ENCODE results near the gene CXCR1.
"Not testable (repeated sequence)": the region's sequence is repeated elsewhere in the genome, so short reads cannot be mapped to it uniquely, and the experiment has no call there.

The CXCR1 gene

DNA sequence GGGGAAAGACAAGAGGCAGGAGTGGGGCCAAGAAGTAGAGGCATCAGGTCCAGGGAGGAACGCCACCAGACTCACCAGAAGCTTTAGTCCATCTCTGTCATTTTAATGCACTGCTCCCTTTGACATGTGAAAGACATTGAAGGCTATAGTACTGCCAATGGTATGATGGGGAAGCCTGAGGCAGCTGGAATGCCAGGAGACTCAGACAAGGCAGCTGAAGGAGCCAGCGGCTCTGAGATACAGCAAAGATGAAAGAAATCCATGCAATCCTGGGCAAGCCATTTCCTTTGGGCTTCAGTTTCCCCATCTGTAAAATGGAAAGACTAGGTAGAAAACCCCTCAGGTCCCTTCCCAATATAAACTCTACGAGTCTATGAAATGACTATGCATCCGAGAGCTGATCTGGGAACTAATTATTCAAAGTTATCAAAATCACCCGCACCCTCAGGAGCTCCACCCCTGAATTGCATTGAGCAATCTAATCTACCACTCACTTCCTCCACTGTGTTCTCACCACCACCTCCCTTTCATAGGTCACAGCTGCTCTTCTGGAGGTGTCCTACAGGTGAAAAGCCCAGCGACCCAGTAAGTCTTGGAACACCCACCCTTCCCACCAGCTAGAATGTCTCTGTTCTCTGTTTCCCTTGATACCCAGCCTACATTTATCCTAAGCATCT is 37.8 kb downstream of the CXCR1 start:
- no peak for DNase-seq
- no peaks in the 10 kb centered on the region for H3K27me3 ChIP-seq (ENCODE audit: insufficient read depth, low read depth, severe bottlenecking)

GRCh38 chr2:218127929-218128455 is 38.8 kb downstream of the CXCR1 start:
- no peak for DNase-seq
- Histone ChIP-seq H3K4me3 (ENCODE audit: low read depth, low read length) (no peak overlapping the region), H3K36me3 (no peaks in the 10 kb centered on the region), H3K27me3 (ENCODE audit: insufficient read depth, low read depth, severe bottlenecking) (no peaks in the 10 kb centered on the region), H3K9me3 (ENCODE audit: severe bottlenecking) (no peaks in the 10 kb centered on the region), H3K27ac (no peak overlapping the region)
- TF ChIP-seq, protein P1, sequence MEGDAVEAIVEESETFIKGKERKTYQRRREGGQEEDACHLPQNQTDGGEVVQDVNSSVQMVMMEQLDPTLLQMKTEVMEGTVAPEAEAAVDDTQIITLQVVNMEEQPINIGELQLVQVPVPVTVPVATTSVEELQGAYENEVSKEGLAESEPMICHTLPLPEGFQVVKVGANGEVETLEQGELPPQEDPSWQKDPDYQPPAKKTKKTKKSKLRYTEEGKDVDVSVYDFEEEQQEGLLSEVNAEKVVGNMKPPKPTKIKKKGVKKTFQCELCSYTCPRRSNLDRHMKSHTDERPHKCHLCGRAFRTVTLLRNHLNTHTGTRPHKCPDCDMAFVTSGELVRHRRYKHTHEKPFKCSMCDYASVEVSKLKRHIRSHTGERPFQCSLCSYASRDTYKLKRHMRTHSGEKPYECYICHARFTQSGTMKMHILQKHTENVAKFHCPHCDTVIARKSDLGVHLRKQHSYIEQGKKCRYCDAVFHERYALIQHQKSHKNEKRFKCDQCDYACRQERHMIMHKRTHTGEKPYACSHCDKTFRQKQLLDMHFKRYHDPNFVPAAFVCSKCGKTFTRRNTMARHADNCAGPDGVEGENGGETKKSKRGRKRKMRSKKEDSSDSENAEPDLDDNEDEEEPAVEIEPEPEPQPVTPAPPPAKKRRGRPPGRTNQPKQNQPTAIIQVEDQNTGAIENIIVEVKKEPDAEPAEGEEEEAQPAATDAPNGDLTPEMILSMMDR (IDR thresholded peaks at IDR 0.05; ENCODE audit: low read depth, low read length) = no peak

More for the DNA sequence above, 37.8 kb downstream of the CXCR1 start:
- no peak overlapping the region for H3K4me3 ChIP-seq (ENCODE audit: low read depth, low read length)
- TF ChIP-seq, protein P1 (IDR thresholded peaks at IDR 0.05; ENCODE audit: low read depth, low read length) = no peak
- H3K36me3 ChIP-seq = no peaks in the 10 kb centered on the region
- no peak overlapping the region for H3K27ac ChIP-seq
- no peaks in the 10 kb centered on the region for H3K9me3 ChIP-seq (ENCODE audit: severe bottlenecking)

DNA sequence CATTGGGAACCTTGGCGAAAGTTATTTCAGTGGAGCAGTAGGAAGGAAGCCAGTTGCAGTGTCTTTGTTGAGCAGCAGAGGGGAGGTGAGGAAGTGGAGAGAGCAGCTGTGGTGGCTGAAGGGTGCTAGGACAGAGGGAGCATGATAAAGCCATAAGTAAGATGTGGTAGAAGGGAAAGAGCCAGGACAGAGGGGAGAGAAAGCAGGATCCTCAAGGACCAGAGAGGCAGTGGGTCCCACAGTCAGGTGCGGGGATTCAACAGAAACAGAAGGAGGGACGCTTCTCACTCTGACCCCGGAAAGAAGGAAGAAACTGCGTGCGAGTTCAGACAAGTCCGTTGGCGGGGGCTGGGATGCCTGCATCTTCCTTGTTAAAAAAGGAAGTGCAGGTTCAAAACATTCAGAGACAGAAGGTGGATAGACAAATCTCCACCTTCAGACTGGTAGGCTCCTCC is 41.1 kb downstream of the CXCR1 start, which contains the start of gene CXCR2:
TSS of gene CXCR2 (plus strand) at position 403 of the 455 bp plus-strand sequence. CDS start 8,774 bp downstream, outside the sequence.
- no peak for DNase-seq

DNA sequence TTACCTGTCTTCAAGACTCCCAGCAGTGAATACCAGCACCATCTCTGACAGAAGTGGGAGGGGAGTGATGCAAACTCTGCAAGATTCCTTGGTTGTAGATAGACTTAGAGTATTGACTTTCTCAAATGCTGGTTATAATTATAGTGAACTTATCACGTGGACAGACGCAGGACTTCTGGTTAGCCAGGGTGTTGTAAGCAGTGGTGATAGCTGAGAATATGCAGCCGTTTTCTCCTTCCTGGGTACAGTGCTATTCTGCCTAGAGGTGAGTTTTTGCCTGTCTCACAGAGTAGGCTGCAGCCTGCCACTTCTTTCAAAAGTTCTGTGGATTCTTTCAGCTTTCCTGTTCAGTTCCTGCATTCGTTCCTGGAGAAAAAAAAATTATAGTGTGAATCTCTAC is 41.7 kb downstream of the CXCR1 start:
- TF ChIP-seq, protein P1 (IDR thresholded peaks at IDR 0.05; ENCODE audit: low read depth, low read length) = no peak
- no peaks in the 10 kb centered on the region for H3K27me3 ChIP-seq (ENCODE audit: insufficient read depth, low read depth, severe bottlenecking)
- no peaks in the 10 kb centered on the region for H3K36me3 ChIP-seq
- no peak for DNase-seq
- no peak overlapping the region for H3K27ac ChIP-seq
- no peaks in the 10 kb centered on the region for H3K9me3 ChIP-seq (ENCODE audit: severe bottlenecking)
- H3K4me3 ChIP-seq (ENCODE audit: low read depth, low read length) = no peak overlapping the region

More for the DNA sequence above, 41.1 kb downstream of the CXCR1 start, which contains the start of gene CXCR2:
- Histone ChIP-seq H3K9me3 (ENCODE audit: severe bottlenecking) (no peaks in the 10 kb centered on the region), H3K27me3 (ENCODE audit: insufficient read depth, low read depth, severe bottlenecking) (no peaks in the 10 kb centered on the region), H3K27ac (no peak within 1 kb of the TSS), H3K4me3 (ENCODE audit: low read depth, low read length) (no peak within 1 kb of the TSS), H3K36me3 (no peaks in the 10 kb centered on the region)
- TF ChIP-seq, protein P1 (IDR thresholded peaks at IDR 0.05; ENCODE audit: low read depth, low read length) = no peak

DNA sequence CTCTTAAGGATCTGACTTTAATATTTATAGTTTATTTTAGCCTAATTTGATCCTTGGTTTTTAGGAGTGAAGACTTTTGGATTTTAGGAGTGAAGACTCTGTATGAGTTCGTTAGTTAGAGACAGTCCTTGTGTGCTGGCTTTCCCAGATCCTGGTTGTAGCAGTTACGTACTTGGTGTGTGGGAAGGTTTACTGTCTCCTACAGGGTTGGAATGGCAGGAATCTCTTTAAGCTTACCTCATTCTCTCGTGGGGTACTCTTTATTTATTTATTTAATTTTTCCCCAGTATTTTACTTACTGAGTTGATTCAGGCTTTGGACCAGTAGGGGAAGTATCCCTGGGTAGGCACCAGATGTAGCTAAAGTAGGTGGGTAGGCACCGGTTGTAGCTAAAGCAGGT is 42.8 kb downstream of the CXCR1 start:
- H3K27ac ChIP-seq = no peak overlapping the region
- H3K4me3 ChIP-seq (ENCODE audit: low read depth, low read length) = no peak overlapping the region
- no peak for DNase-seq
- no peaks in the 10 kb centered on the region for H3K27me3 ChIP-seq (ENCODE audit: insufficient read depth, low read depth, severe bottlenecking)
- H3K9me3 ChIP-seq (ENCODE audit: severe bottlenecking) = no peaks in the 10 kb centered on the region
- TF ChIP-seq, protein P1 (IDR thresholded peaks at IDR 0.05; ENCODE audit: low read depth, low read length) = no peak
- H3K36me3 ChIP-seq = no peaks in the 10 kb centered on the region

DNA sequence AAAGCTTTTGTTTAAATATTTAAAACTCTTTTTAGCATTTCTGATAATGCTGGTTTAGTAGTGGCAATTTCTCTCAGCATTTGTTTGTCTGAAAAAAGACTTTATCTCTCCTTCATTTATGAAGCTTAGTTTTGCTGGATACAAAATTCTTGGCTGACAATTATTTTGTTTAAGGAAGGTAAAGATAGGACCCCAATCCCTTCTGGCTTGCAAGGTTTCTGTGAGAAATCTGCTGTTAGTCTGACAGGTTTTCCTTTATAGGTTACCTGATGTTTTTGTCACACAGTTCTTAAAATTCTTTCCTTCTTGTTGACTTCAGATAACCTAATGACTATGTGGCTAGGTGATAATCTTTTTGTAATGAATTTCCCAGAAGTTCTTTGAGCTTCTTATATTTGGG is 44.5 kb downstream of the CXCR1 start:
- not testable (repeated sequence) for DNase-seq; H3K36me3 ChIP-seq; H3K27me3 ChIP-seq (ENCODE audit: insufficient read depth, low read depth, severe bottlenecking); H3K27ac ChIP-seq; H3K9me3 ChIP-seq (ENCODE audit: severe bottlenecking); H3K4me3 ChIP-seq (ENCODE audit: low read depth, low read length)

DNA sequence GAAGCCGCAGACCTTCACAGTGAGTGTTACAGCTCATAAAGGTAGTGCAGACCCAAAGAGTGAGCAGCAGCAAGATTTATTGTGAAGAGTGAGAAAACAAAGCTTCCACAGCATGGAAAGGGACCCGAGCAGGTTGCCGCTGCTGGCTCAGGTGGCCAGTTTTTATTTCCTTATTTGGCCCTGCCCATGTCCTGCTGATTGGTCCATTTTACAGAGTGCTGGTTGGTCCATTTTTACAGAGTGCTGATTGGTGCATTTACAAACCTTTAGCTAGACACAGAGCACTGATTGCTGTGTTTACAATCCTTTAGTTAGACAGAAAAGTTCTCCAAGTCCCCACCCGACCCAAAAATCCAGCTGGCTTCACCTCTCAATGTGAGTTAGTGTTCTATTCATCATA is 45.0 kb downstream of the CXCR1 start:
- not testable (repeated sequence) for H3K27me3 ChIP-seq (ENCODE audit: insufficient read depth, low read depth, severe bottlenecking); H3K27ac ChIP-seq; H3K9me3 ChIP-seq (ENCODE audit: severe bottlenecking); H3K36me3 ChIP-seq; DNase-seq; H3K4me3 ChIP-seq (ENCODE audit: low read depth, low read length)

All from WERI-Rb-1 (cell line).